NT2/D1 (cell line): ENCODE data around the gene CACNG8.
A peak's percentile ranks its signal among the peaks of the same experiment; 100 is the strongest.

ENCODE experiments used
- DNase-seq: peaks from one replicate; pipeline ENCODE4 v3.0.0-alpha.2; 2011; ENCODE audit warnings: low read depth, low spot score
- H3K27me3 ChIP-seq: 2 replicates; pipeline ENCODE4 v1.6.0; 2011; ENCODE audit warnings: mild to moderate bottlenecking; ENCODE audit not compliant: insufficient read length, insufficient read depth
- H3K36me3 ChIP-seq: 2 replicates; pipeline ENCODE4 v1.6.1; 2011; ENCODE audit warnings: mild to moderate bottlenecking, low read length, mixed read lengths; ENCODE audit not compliant: insufficient read depth, insufficient read length
- H3K4me1 ChIP-seq: 2 replicates; pipeline ENCODE4 v1.5.1; 2011; ENCODE audit not compliant: insufficient read depth, insufficient read length
- H3K4me3 ChIP-seq: 2 replicates; pipeline ENCODE4 v1.5.1; 2011; ENCODE audit warnings: low read depth; ENCODE audit not compliant: insufficient read length
- H3K9ac ChIP-seq: 2 replicates; pipeline ENCODE4 v1.6.0; 2011; ENCODE audit warnings: low read depth; ENCODE audit not compliant: insufficient read length
- H3K9me3 ChIP-seq: 2 replicates; pipeline ENCODE4 v1.5.1; 2011; ENCODE audit warnings: mild to moderate bottlenecking, low read length; ENCODE audit not compliant: insufficient read depth
- SUZ12 ChIP-seq: IDR thresholded peaks from 2 replicates; pipeline ENCODE4 v1.6.1; 2011; ENCODE audit not compliant: insufficient read length, insufficient read depth; ENCODE audit errors: extremely low read depth
- YY1 ChIP-seq: IDR thresholded peaks from 2 replicates; pipeline ENCODE4 v1.6.1; 2011; ENCODE audit not compliant: insufficient read length, insufficient read depth
- ZNF274 ChIP-seq: IDR thresholded peaks from 2 replicates; pipeline ENCODE4 v1.6.1; 2011; ENCODE audit warnings: mild to moderate bottlenecking, low read depth, low read length

CACNG8 gene

DNA sequence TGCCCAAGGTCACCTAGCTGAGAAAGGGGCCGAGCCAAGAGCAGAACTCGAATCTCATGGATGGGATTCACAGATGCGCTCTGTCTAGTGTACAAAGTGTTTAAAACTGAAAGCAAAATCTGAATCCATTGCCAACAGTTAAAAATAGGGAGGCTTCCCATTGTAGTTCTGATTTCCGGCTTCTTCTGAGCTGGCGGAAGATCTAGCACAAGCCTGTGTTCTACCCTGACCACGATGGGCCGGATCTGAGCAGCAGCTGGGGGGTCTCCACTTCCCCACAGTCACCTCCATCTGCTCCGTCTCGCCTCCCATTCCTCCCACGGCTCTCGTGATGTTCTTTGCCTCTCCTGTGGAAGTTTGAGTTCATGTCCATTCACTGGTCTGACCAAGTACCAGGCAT lies 2.4 kb downstream of the CACNG8 start:
- Histone ChIP-seq H3K4me1 (peaks cover 2% of the 10 kb centered on the region), H3K9me3 (no peaks in the 10 kb centered on the region), H3K4me3 (no peak overlapping the region), H3K9ac (no peak overlapping the region), H3K27me3 (peaks cover 18% of the 10 kb centered on the region), H3K36me3 (peaks cover 17% of the 10 kb centered on the region)
- TF ChIP-seq YY1 (no peak), SUZ12 (no peak), ZNF274 (no peak)
- DNase-seq: no peak

DNA sequence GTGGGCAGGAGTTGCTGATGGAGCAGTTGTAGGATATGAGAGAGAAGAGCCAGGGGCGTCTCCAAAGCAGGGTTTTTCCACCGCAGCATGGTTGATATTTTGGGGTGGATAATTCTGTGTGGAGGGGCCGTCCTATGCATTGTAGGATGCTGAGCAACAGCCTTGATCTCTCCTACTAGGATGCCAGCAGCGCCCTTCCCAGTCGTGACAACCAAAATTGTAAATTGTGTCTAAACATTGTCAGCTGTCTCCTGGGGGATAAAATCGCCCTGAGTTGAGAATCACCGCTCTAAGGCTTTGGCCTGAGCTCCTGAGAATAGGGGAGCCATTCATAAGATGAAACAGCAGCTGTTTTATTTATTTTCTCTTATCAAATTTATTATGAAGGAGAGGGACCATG lies 4.2 kb downstream of the CACNG8 start:
- Histone ChIP-seq H3K4me1 (peaks cover 3% of the 10 kb centered on the region), H3K36me3 (peaks cover 20% of the 10 kb centered on the region)
- no peak for DNase-seq

DNA sequence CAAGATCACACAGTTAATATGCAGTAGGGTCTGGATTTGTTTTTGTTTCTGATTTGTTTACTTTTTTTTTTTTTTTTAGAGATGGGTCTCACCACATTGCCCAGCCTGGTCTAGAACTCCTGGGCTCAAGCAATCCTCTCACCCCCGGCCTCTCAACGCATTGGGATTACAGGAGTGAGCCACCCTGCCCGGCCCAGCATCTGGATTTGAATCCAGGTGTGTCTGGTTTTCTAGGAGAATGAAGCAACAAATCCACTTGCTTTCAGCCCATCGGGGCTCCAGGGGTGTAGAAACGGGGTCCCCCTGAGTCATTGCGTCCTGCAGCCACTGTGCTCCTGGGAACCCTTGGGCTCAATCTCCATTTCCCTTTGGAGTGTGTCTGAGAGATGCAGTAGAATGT lies 6.6 kb downstream of the CACNG8 start:
- Histone ChIP-seq H3K9me3 (no peaks in the 10 kb centered on the region), H3K4me3 (no peak overlapping the region), H3K4me1 (peaks cover 3% of the 10 kb centered on the region), H3K9ac (no peak overlapping the region), H3K27me3 (no peaks in the 10 kb centered on the region), H3K36me3 (peaks cover 25% of the 10 kb centered on the region)
- DNase-seq: no peak
- TF ChIP-seq ZNF274 (no peak), SUZ12 (no peak), YY1 (no peak)

More for the DNA sequence above, 4.2 kb downstream of the CACNG8 start:
- Histone ChIP-seq H3K9ac (no peak overlapping the region), H3K27me3 (peaks cover 1% of the 10 kb centered on the region), H3K4me3 (no peak overlapping the region), H3K9me3 (no peaks in the 10 kb centered on the region)
- TF ChIP-seq ZNF274: no peak
- no peak for TF ChIP-seq SUZ12
- TF ChIP-seq YY1: no peak

DNA sequence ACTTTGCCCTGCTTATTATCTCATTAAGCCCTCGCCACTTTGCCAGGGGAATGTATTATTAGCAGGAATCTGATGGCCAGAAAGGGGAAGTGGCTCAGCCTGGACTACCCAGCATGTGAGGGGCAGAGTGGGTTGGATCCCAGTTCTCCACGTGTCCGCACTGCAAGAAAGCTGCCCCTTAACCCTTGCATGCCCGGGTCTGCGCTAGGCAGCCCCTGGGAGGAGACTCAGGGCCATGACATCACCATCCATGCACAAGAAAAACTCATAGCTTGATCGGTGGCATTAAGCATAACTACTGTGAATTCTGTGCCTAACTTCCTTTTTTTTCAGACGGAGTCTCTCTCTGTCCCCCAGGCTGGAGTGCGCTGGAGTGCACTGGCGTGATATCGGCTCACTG lies 8.9 kb downstream of the CACNG8 start:
- TF ChIP-seq SUZ12 (no peak), YY1 (no peak), ZNF274 (no peak)
- Histone ChIP-seq H3K9ac (no peak overlapping the region), H3K4me1 (peaks cover 3% of the 10 kb centered on the region), H3K36me3 (peaks cover 15% of the 10 kb centered on the region), H3K27me3 (no peaks in the 10 kb centered on the region), H3K4me3 (no peak overlapping the region), H3K9me3 (no peaks in the 10 kb centered on the region)
- DNase-seq: no peak

DNA sequence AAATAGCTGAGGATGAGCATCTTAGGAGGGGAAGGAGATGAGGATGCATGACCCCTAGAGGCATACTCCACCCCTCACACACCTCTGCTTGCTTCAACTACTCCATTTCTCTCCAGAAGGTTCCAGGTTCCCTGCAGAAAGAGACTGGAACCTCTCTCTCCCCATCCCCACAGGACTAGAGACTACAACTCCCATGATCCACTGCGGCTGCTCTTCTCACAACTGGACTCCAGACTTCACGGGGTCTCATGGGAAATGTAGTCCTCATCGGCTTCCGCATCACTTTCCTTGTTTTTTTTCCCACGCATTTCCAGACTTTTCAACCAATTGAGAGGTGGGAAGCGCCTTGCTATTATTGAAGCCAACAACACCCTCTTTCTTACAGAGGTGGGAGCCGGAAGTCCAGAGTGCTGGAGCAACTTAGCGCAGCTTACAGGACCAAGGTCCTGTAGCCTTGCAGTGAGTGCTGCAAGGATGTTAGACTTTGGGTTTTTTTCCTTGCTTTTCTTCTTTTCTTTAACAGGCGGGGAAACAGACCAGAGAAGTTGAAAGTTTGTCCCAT lies 14.8 kb downstream of the CACNG8 start:
- DNase-seq: peak; percentile 64
- TF ChIP-seq SUZ12 (no peak), ZNF274 (no peak), YY1 (no peak)
- Histone ChIP-seq H3K4me3 (no peak overlapping the region), H3K9me3 (no peaks in the 10 kb centered on the region), H3K9ac (no peak overlapping the region), H3K4me1 (no peaks in the 10 kb centered on the region), H3K36me3 (peaks cover 6% of the 10 kb centered on the region), H3K27me3 (peaks cover 15% of the 10 kb centered on the region)

DNA sequence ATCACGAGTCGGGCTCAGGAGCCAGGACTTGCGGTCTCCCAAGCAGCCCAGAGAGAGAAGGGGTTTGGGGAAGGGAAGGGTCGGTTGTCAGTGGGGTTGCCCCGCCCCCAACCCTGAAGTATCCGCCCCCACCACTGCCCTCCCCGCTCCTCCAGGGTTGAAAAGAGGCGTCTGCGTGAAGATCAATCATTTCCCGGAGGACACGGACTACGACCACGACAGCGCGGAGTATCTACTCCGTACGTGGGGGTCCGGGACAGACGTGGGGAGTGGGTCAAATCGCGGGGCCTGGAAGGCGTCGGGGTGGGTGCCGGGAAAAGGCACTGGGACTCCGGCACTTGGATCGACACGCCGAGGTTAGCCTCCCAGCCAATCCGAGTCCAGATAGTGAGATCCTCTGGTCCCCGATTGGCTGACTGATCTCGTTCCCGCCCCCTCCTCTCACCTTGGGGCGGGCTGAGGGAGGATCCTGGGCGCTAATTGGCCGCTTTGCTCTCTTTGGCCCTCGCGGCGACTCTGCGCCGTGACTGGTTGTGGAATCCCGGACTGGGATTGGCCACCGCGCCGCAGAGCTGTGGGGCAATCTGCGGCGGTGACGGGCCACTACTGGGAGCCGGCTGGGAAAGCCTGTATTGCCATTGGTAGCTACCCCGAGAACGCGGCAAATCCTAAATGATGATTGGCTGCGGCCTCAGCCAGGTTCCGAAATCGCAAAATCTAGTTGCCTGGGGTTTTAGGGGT lies 15.4 kb downstream of the CACNG8 start:
- Histone ChIP-seq H3K9me3 (no peaks in the 10 kb centered on the region), H3K4me1 (no peaks in the 10 kb centered on the region), H3K27me3 (peaks cover 15% of the 10 kb centered on the region), H3K9ac (no peak overlapping the region), H3K4me3 (no peak overlapping the region), H3K36me3 (no peaks in the 10 kb centered on the region)
- DNase-seq: peak; percentile 44
- TF ChIP-seq YY1 (no peak), ZNF274 (no peak), SUZ12 (no peak)

DNA sequence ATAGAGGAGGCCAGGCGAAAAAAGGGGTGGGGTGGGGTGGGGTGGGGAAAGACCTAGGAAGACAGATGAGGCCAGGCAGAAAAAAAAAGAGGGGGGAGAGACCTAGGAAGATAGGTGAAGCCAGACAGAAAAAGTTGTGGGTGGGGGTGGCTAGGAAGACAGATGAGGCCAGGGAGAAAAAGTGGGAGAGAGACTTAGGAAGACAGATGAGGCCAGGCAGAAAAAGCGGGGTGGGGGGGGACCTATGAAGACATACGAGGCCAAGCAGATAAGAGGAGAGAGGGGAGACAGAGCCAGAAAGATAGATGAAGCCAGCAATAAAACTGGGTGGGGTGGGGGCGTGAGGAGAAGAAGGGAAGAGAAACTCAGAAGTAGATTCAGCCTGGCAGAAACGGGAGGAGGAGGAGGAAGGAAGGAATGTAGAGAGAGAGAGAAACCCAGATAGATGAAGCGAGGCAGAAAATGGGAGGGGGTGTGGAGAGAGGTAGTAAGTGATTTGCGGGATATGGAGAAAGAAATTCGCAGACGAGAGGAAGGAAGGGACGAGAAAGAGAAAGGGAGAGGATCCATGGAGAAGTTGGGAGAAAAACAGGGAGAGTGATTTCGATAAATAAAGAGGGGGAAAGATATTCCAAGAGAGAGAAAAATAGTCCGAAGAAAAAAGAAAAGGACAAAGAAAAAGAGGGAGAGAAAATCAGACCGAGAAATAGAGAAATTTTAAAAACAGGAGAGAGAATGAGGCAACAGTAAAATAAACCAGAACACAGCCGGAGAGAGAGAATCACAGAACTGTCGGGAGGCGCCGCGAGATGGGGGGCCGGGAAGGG lies 16.5 kb downstream of the CACNG8 start:
- no peaks in the 10 kb centered on the region for H3K4me1 ChIP-seq
- TF ChIP-seq SUZ12: no peak
- TF ChIP-seq ZNF274: no peak
- TF ChIP-seq YY1: no peak
- H3K9ac ChIP-seq: peak overlapping the region; percentile 72
- no peaks in the 10 kb centered on the region for H3K36me3 ChIP-seq
- H3K27me3 ChIP-seq: peaks cover 20% of the 10 kb centered on the region
- peak overlapping the region; percentile 54 for H3K4me3 ChIP-seq
- no peaks in the 10 kb centered on the region for H3K9me3 ChIP-seq
- no peak for DNase-seq
